Measurements from ENCODE around the gene HNRNPAB. TPM values are rescaled to one million over a fixed set of nuclear protein-coding genes. Genes with fewer than 3 reads are reported as not detected.

The HNRNPAB gene
- 300 to 340 TPM (median 314 TPM) in 5 replicates for total RNA-seq (2022; extraction: Qiagen RNA extraction)

DNA sequence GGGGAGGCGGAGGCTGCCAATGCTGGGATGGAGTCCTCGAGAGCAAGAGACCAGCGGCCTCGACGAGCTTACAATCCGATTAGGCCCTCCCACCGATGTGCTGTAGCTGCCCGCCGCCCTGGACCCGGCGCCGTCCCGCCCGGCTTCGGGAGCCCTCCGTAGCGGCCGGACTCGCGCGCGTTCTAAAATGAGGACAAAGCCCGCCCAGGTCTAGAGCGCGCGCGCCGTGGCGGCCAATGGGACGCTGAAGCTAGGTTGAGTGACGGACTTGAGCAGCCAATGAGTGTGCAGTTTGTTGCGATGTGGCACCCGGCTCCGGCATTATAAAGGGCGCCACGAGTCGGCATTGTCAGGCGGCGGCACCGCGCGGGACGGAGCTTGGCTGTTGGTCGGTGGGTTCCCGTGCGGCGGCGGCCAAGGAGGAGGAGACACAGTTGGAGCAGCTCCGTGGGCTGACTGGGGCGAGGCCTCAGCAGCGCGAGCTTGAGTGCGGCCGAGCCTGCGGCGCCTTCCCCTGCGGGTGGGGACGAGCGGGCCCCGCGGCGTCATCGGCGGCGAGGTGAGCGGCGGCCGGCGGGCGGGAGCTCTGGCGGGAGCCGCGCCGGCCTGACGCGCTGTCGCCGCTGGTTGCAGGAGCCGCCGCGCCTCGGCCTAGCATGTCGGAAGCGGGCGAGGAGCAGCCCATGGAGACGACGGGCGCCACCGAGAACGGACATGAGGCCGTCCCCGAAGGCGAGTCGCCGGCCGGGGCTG, at the start of gene HNRNPAB:
Gene HNRNPAB (plus strand): TSS at position 352 of the 753 bp plus-strand sequence. CDS start 305 bp downstream, at position 657.

DNA sequence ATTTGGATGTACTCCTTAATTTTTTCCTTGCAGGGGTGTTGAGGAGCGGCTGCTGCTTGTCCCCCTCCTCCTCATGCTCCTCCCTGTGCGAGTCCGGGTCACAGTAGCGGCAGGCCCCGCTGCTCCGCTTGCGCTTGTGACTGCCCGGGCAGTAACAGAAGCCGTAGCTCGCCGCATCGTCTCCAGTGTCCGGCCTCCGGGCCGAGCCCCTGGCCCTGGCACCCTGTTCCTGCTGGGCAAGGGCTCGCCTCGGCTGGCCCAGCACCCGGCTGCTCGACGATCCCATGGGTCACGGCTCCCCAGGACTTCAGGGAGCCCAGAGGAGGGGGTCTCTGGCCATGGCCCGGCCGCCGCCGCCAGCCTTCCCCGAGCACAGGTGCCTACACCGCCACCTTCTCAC, 17.3 kb upstream of the HNRNPAB start, which contains the start of gene GMCL2:
Gene GMCL2 (minus strand): TSS at position 358 of the 400 bp plus-strand sequence. CDS start 72 bp downstream, at position 286.

DNA sequence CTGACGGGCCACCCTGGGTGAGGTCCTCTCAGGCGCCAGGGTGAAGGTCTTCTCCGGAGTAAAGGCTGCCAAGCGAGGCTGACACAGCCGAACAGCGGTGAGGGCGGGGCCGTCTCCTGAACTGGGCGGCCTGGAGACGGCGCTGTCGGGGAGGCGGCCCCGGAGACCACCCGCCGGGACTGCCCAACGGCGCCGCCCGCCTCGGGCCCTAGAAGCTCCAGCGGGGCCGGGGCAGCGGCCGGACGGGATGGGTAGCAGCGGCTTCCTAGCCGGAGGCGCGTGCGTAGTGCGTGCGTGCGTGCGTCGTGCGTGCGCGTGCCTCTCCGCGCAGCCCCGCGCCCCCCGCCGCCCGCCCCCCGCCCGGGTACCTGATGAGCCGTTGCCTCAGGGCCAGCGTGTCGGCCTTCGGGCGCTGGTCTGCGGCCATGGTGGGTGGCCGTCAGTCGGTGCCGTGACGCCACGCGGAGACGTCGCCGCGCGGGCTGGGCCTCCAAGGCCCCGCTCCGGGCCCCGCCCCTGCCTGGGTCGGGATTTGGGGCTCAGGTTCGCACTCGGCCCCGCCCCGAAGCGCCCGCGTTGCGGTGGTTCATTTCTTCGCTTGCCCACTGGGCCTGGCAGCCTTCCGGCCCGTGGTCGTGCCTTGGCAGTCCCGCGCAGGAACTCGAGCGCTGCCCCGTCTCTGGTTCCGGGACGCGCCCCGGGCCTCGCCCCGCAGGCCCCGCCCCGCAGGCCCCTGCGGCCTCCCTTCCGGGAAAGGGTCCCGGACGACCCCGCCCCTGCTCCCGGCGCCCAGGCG, 28.0 kb downstream of the HNRNPAB start, which contains the start of gene PHYKPL:
Gene PHYKPL (minus strand): TSS at position 679 of the 796 bp plus-strand sequence. CDS start 252 bp downstream, at position 427.

Other genes with a start within 250 kb of the HNRNPAB start
- gene PROP1, start 208.3 kb upstream of the HNRNPAB start, total RNA-seq (2022; extraction: Qiagen RNA extraction) = 0.09 TPM in 2 of 5 replicates, not detected in the others
- 0.74 to 1.2 TPM (median 0.90 TPM) in 5 replicates for gene N4BP3, start 91.0 kb upstream of the HNRNPAB start, total RNA-seq (2022; extraction: Qiagen RNA extraction)
- 28.4 to 31.8 TPM (median 30.9 TPM) in 5 replicates for gene RMND5B, start 73.5 kb upstream of the HNRNPAB start, total RNA-seq (2022; extraction: Qiagen RNA extraction)
- gene NHP2, start 50.6 kb upstream of the HNRNPAB start, total RNA-seq (2022; extraction: Qiagen RNA extraction) = 381 to 450 TPM (median 412 TPM) in 5 replicates
- gene GMCL2, start 17.2 kb upstream of the HNRNPAB start, total RNA-seq (2022; extraction: Qiagen RNA extraction) = not detected in 5 replicates
- 7.9 to 9.1 TPM (median 8.7 TPM) in 5 replicates for gene PHYKPL, start 28.3 kb downstream of the HNRNPAB start, total RNA-seq (2022; extraction: Qiagen RNA extraction)

Data from A549 treated with Hydrocortisone at 1 μM for 4 hours (cell line).